Measurements from ENCODE around the gene RAPGEF4.

The RAPGEF4 gene

GRCh38 chr2:172839446-172839845 is 103.8 kb downstream of the RAPGEF4 start:
- no peak for DNase-seq (ENCODE audit: low spot score)
- in situ Hi-C loops (cut with MboI; ENCODE audit: low sequenced_read_pairs, unreplicated experiment) = no loop called here
- TF ChIP-seq CTCF (IDR thresholded peaks at IDR 0.05; ENCODE audit: borderline replicate concordance, control extremely low read depth, extremely low read depth, insufficient read depth, missing control alignments) = no peak

- in situ Hi-C loops (cut with MboI; ENCODE audit: low sequenced_read_pairs, unreplicated experiment) = no loop called here
- TF ChIP-seq CTCF (IDR thresholded peaks at IDR 0.05; ENCODE audit: borderline replicate concordance, control extremely low read depth, extremely low read depth, insufficient read depth, missing control alignments) = no peak
- DNase-seq (ENCODE audit: low spot score) = no peak
These were observed 107.0 kb downstream of the RAPGEF4 start for GRCh38 chr2:172842511-172843265.

GRCh38 chr2:172843266-172843582 is 107.6 kb downstream of the RAPGEF4 start:
- no peak for TF ChIP-seq CTCF (IDR thresholded peaks at IDR 0.05; ENCODE audit: borderline replicate concordance, control extremely low read depth, extremely low read depth, insufficient read depth, missing control alignments)
- in situ Hi-C loops (cut with MboI; ENCODE audit: low sequenced_read_pairs, unreplicated experiment) = no loop called here
- DNase-seq (ENCODE audit: low spot score) = no peak

- in situ Hi-C loops (cut with MboI; ENCODE audit: low sequenced_read_pairs, unreplicated experiment) = no loop called here
- no peak for TF ChIP-seq CTCF (IDR thresholded peaks at IDR 0.05; ENCODE audit: borderline replicate concordance, control extremely low read depth, extremely low read depth, insufficient read depth, missing control alignments)
These were observed 108.5 kb downstream of the RAPGEF4 start for GRCh38 chr2:172843902-172844715.

GRCh38 chr2:172845028-172845630 is 109.5 kb downstream of the RAPGEF4 start:
- no peak for DNase-seq (ENCODE audit: low spot score)
- in situ Hi-C loops (cut with MboI; ENCODE audit: low sequenced_read_pairs, unreplicated experiment) = no loop called here
- no peak for TF ChIP-seq CTCF (IDR thresholded peaks at IDR 0.05; ENCODE audit: borderline replicate concordance, control extremely low read depth, extremely low read depth, insufficient read depth, missing control alignments)

More at GRCh38 chr2:172843902-172844715, 108.5 kb downstream of the RAPGEF4 start:
- DNase-seq (ENCODE audit: low spot score) = no peak

GRCh38 chr2:172846551-172846950 is 110.9 kb downstream of the RAPGEF4 start:
- in situ Hi-C loops (cut with MboI; ENCODE audit: low sequenced_read_pairs, unreplicated experiment) = no loop called here

More at GRCh38 chr2:172846551-172846950, 110.9 kb downstream of the RAPGEF4 start:
- no peak for DNase-seq (ENCODE audit: low spot score)
- TF ChIP-seq CTCF (IDR thresholded peaks at IDR 0.05; ENCODE audit: borderline replicate concordance, control extremely low read depth, extremely low read depth, insufficient read depth, missing control alignments) = no peak
